H1 (cell line): ENCODE measurements around the gene RBM38. TPM values are rescaled to one million over a fixed set of nuclear protein-coding genes. Genes with fewer than 3 reads are reported as not detected.

Experiments used
- CTCF ChIA-PET: fragments of 300-600 bp; sonication (Branson Sonifier 250); formaldehyde crosslinking; loops from one replicate; lab custom pipeline; 2021; ENCODE audit not compliant: partially characterized antibody; lab: Charles Lee
- POLR2A ChIA-PET: fragments of 300-600 bp; sonication (Branson Sonifier 250); formaldehyde crosslinking; loops from one replicate; lab custom pipeline; 2021; ENCODE audit warnings: inconsistent platforms; ENCODE audit not compliant: partially characterized antibody; lab: Charles Lee
- DNase-seq, 2 experiments: peaks; one replicate each; pipeline versions ENCODE4 v3.0.0 to v3.0.0-alpha.2; 2010 to 2022; ENCODE audit warnings: low spot score in 2 of 2, low read depth in 1 of 2, mixed read lengths in 1 of 2
- FAIRE-seq: peaks from 2 replicates; lab custom pipeline; 2011; peaks lifted over from hg19 to GRCh38; lab: Jason Lieb, UNC
- H2AFZ ChIP-seq: 2 replicates; pipeline ENCODE4 v1.8.1; 2012; ENCODE audit warnings: low read length, inconsistent platforms
- H2AK5ac ChIP-seq: 2 replicates; pipeline ENCODE4 v1.6.1; 2013; ENCODE audit warnings: low read depth, low read length
- H2BK120ac ChIP-seq: replicated peaks from 2 replicates; pipeline ENCODE3; 2013; ENCODE audit warnings: low read depth, low read length, inconsistent platforms
- H2BK12ac ChIP-seq: 2 replicates; pipeline ENCODE4 v1.6.1; 2013; ENCODE audit warnings: low read depth, low read length
- H2BK15ac ChIP-seq: 2 replicates; pipeline ENCODE4 v1.6.1; 2013; ENCODE audit warnings: low read length
- H2BK20ac ChIP-seq: 2 replicates; pipeline ENCODE4 v1.6.1; 2013; ENCODE audit warnings: low read length
- H2BK5ac ChIP-seq: 2 replicates; pipeline ENCODE4 v1.6.1; 2013; ENCODE audit warnings: low read depth, low read length
- H3K14ac ChIP-seq: 2 replicates; pipeline ENCODE4 v1.6.1; 2013; ENCODE audit warnings: inconsistent platforms; ENCODE audit not compliant: insufficient read length
- H3K18ac ChIP-seq: 2 replicates; pipeline ENCODE4 v1.6.1; 2013; ENCODE audit warnings: low read length; ENCODE audit errors: extremely low read depth
- H3K23ac ChIP-seq: 2 replicates; pipeline ENCODE4 v1.6.1; 2013; ENCODE audit warnings: inconsistent platforms; ENCODE audit not compliant: insufficient read length
- H3K23me2 ChIP-seq: 2 replicates; pipeline ENCODE4 v1.6.1; 2013; ENCODE audit warnings: low read depth, low read length
- H3K27ac ChIP-seq: 2 replicates; pipeline ENCODE4 v1.6.1; 2011; ENCODE audit warnings: low read depth, low read length, inconsistent platforms
- H3K27me3 ChIP-seq, 4 experiments: replicated peaks in 1 of 4; 1 replicate in 1 of 4; 2 replicates in 3 of 4; pipeline versions ENCODE4 v1.6.1 to v1.8.1; 2011 to 2013; ENCODE audit warnings: low read length in 3 of 4, mild to moderate bottlenecking in 3 of 4, inconsistent platforms in 2 of 4, mixed read lengths in 2 of 4, moderate library complexity in 1 of 4; ENCODE audit not compliant: control insufficient read depth in 3 of 4, insufficient read depth in 3 of 4; ENCODE audit errors: extremely low read depth in 1 of 4
- H3K36me3 ChIP-seq, 4 experiments: 2 replicates each; pipeline versions ENCODE4 v1.6.1 to v1.8.1; 2011 to 2013; ENCODE audit warnings: mild to moderate bottlenecking in 4 of 4, low read length in 3 of 4, moderate library complexity in 2 of 4, control low read depth in 1 of 4, inconsistent platforms in 1 of 4; ENCODE audit not compliant: insufficient read depth in 4 of 4, control insufficient read depth in 2 of 4
- H3K4ac ChIP-seq: replicated peaks from 2 replicates; pipeline ENCODE3; 2013; ENCODE audit warnings: low read length, low read depth, mixed read lengths, inconsistent platforms; ENCODE audit not compliant: insufficient read length
- H3K4me1 ChIP-seq, 4 experiments: replicated peaks in 1 of 4; 1 replicate in 1 of 4; 2 replicates in 3 of 4; pipeline versions ENCODE4 v1.6.1 to v1.8.1; 2011 to 2013; ENCODE audit warnings: low read length in 3 of 4, inconsistent platforms in 2 of 4, mixed read lengths in 1 of 4; ENCODE audit not compliant: insufficient read depth in 4 of 4, control insufficient read depth in 3 of 4
- H3K4me2 ChIP-seq, 2 experiments: 2 replicates each; pipeline versions ENCODE4 v1.6.1 to v1.8.1; 2011 to 2013; ENCODE audit warnings: low read depth in 2 of 2, low read length in 2 of 2, control low read depth in 1 of 2, inconsistent platforms in 1 of 2, mild to moderate bottlenecking in 1 of 2; ENCODE audit not compliant: insufficient read depth in 1 of 2
- H3K4me3 ChIP-seq, 4 experiments: fragments of 200-600, 300-600 bp in 1 of 4; sonication (generic), shearing (Covaris generic), sonication (Bioruptor Twin) in 1 of 4; 2 replicates each; pipeline versions ENCODE4 v1.5.1 to v1.8.1; 2011 to 2016; ENCODE audit warnings: low read length in 4 of 4, low read depth in 3 of 4, control low read depth in 2 of 4, inconsistent platforms in 2 of 4, mild to moderate bottlenecking in 2 of 4, mixed read lengths in 1 of 4, moderate library complexity in 1 of 4; ENCODE audit not compliant: insufficient read depth in 2 of 4; ENCODE audit errors: extremely low read depth in 1 of 4
- H3K56ac ChIP-seq: replicated peaks from 2 replicates; pipeline ENCODE3; 2013; ENCODE audit warnings: low read depth, mild to moderate bottlenecking, mixed read lengths, low read length, inconsistent platforms; ENCODE audit not compliant: insufficient read length
- H3K79me1 ChIP-seq: 2 replicates; pipeline ENCODE4 v1.6.1; 2013; ENCODE audit warnings: low read depth, low read length, control low read depth
- H3K79me2 ChIP-seq, 2 experiments: 2 replicates each; pipeline versions ENCODE4 v1.6.1 to v1.8.1; 2012 to 2013; ENCODE audit warnings: low read length in 2 of 2, mild to moderate bottlenecking in 2 of 2, inconsistent platforms in 1 of 2; ENCODE audit not compliant: insufficient read depth in 2 of 2, control insufficient read depth in 1 of 2
- H3K9ac ChIP-seq, 4 experiments: replicated peaks in 1 of 4; 1 replicate in 1 of 4; 2 replicates in 3 of 4; pipeline versions ENCODE4 v1.6.1 to v1.8.1; 2011 to 2013; ENCODE audit warnings: low read depth in 3 of 4, low read length in 3 of 4, control low read depth in 2 of 4, mild to moderate bottlenecking in 2 of 4, moderate library complexity in 2 of 4, inconsistent platforms in 1 of 4; ENCODE audit errors: extremely low read depth in 1 of 4
- H3K9me3 ChIP-seq, 2 experiments: 2 replicates each; pipeline versions ENCODE4 v1.6.1 to v1.8.1; 2012 to 2013; ENCODE audit warnings: mild to moderate bottlenecking in 2 of 2, moderate library complexity in 2 of 2, control low read depth in 1 of 2, inconsistent platforms in 1 of 2, low read depth in 1 of 2, low read length in 1 of 2, mixed read lengths in 1 of 2; ENCODE audit not compliant: insufficient read depth in 2 of 2
- H4K20me1 ChIP-seq, 2 experiments: replicated peaks in 1 of 2; 2 replicates each; pipeline versions ENCODE3 to v1.8.1; 2011 to 2013; ENCODE audit warnings: inconsistent platforms in 2 of 2, low read length in 2 of 2, mild to moderate bottlenecking in 1 of 2; ENCODE audit not compliant: insufficient read depth in 2 of 2, control insufficient read depth in 1 of 2
- H4K5ac ChIP-seq: 2 replicates; pipeline ENCODE4 v1.6.1; 2013; ENCODE audit warnings: low read length, low read depth, mixed read lengths, inconsistent platforms; ENCODE audit not compliant: insufficient read length
- H4K8ac ChIP-seq: 2 replicates; pipeline ENCODE4 v1.8.0; 2013; ENCODE audit warnings: mild to moderate bottlenecking, moderate library complexity, low read length, inconsistent platforms; ENCODE audit not compliant: insufficient read depth; ENCODE audit errors: extremely low read depth
- H4K91ac ChIP-seq: replicated peaks from 2 replicates; pipeline ENCODE3; 2013; ENCODE audit warnings: low read length, mixed read lengths, inconsistent platforms; ENCODE audit not compliant: insufficient read length
- BRCA1 ChIP-seq: IDR thresholded peaks from 2 replicates; pipeline ENCODE4 v1.6.1; 2012; ENCODE audit warnings: low read depth, low read length, improper control_type of control experiment
- CEBPB ChIP-seq: IDR thresholded peaks from 2 replicates; pipeline ENCODE4 v1.6.1; 2012; ENCODE audit warnings: low read depth, low read length
- KDM4A ChIP-seq: IDR thresholded peaks from one replicate; pipeline ENCODE4 v1.7.1; 2012; ENCODE audit warnings: low read depth, mild to moderate bottlenecking, moderate library complexity, low read length, inconsistent platforms; ENCODE audit not compliant: severe bottlenecking
- MAFK ChIP-seq: IDR thresholded peaks from 2 replicates; pipeline ENCODE4 v1.6.1; 2012; ENCODE audit warnings: low read depth, mild to moderate bottlenecking, improper control_type of control experiment, low read length
- NANOG ChIP-seq: IDR thresholded peaks from 2 replicates; pipeline ENCODE4 v1.6.1; 2011; ENCODE audit warnings: low read length, low read depth, mild to moderate bottlenecking, inconsistent platforms; ENCODE audit not compliant: insufficient read depth, poor library complexity, severe bottlenecking
- PHF8 ChIP-seq: fragments of 200-600 bp; sonication (generic); conservative IDR thresholded peaks from 2 replicates; pipeline ENCODE4 v1.7.1; 2012; ENCODE audit warnings: low read depth, mild to moderate bottlenecking, inconsistent platforms, low read length, moderate library complexity
- RNF2 ChIP-seq: fragments of 200-900, 300-1000 bp; sonication (generic); IDR thresholded peaks from 2 replicates; pipeline ENCODE4 v1.7.1; 2016; ENCODE audit warnings: borderline replicate concordance, low read depth, mild to moderate bottlenecking, antibody characterized with exemption, low read length; ENCODE audit not compliant: poor library complexity, severe bottlenecking; ENCODE audit errors: missing control alignments
- SAP30 ChIP-seq: fragments of 300-600 bp; sonication (generic); IDR thresholded peaks from 2 replicates; pipeline ENCODE4 v1.7.1; 2012; ENCODE audit warnings: low read length, moderate library complexity, mild to moderate bottlenecking, inconsistent platforms; ENCODE audit not compliant: insufficient read depth, insufficient replicate concordance
- SP1 ChIP-seq: IDR thresholded peaks from 2 replicates; pipeline ENCODE4 v1.6.1; 2011; ENCODE audit warnings: low read depth, low read length
- TBP ChIP-seq: IDR thresholded peaks from 2 replicates; pipeline ENCODE4 v1.6.1; 2011; ENCODE audit warnings: low read depth, low read length, improper control_type of control experiment
- whole genome bisulfite sequencing, 2 experiments: shearing (Covaris generic) in 1 of 2; methylation state at CpG; one replicate each; pipeline versions ENCODE4 v1.1.6 to v1.1.7; 2013 to 2015; ENCODE audit warnings: low lambda C conversion rate in 2 of 2, mixed read lengths in 2 of 2, inconsistent platforms in 1 of 2, low coverage in 1 of 2, missing lambda C conversion rate in 1 of 2; ENCODE audit not compliant: insufficient replicate concordance in 2 of 2, insufficient coverage in 1 of 2, insufficient read length in 1 of 2; ENCODE audit errors: extremely low coverage in 1 of 2, missing lambda C conversion rate in 1 of 2; 5-methylcytosine and 5-hydroxymethylcytosine counted together
- polyA plus RNA-seq, 7 experiments: library from polyadenylated mRNA; depleted of rRNA in 3 of 7; stranded (reverse) in 5 of 7; unstranded in 2 of 7; fragments of >200 nt in 5 of 7; fragments of 200-250 nt in 2 of 7; gene quantifications; 1 replicate in 5 of 7; 2 replicates in 1 of 7; 4 replicates in 1 of 7; pipeline versions ENCODE4 v1.2.1 to v1.2.3, GENCODE V29; 2011 to 2013; ENCODE audit warnings: missing spikeins in 2 of 7, mixed read lengths in 2 of 7
- total RNA-seq: library from RNA; stranded (reverse); fragmentation: NEBNext Ultra II Directional; extraction: Animal tissue kit (Norgen Biotek cat#: 25700); gene quantifications from 2 replicates; pipeline ENCODE4 v1.2.1, GENCODE V29; 2021
- TF ChIP-seq, protein P1 (sequence below): IDR thresholded peaks from 2 replicates; pipeline ENCODE4 v1.6.1; 2012; ENCODE audit warnings: inconsistent platforms
- TF ChIP-seq, protein P2 (sequence below): IDR thresholded peaks from 2 replicates; pipeline ENCODE4 v1.6.1; 2012; ENCODE audit warnings: low read length, inconsistent platforms

The RBM38 gene
- total and polyA plus RNA-seq, 2 of the 8 experiments (the other 6 are each of a cell fraction or from before 2014, with no cell fraction given), result 57.7 to 109 TPM

DNA sequence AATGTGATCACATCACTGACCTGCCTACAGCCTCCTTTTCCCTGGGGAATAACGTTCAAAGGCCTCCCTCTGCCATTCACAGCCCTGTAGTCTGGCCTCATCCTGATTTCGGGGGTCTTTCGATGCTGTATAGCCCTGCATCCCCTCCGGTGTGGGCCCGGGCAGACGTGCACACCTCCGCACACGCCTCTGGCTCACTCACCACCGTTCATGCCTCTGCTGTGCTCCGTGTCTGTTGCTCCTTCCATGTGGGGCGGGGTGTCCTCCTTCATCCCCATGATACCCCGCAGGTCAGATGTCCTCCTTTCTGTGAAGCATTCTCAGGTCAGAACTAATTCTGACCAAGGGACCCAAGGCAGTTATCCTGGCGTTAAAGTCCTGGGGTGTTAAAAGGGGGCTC is 13.8 kb upstream of the RBM38 start:
- no peak overlapping the region for H3K23ac ChIP-seq
- H3K4me3 ChIP-seq, result no peak overlapping the region
- H2BK15ac ChIP-seq, result no peak overlapping the region
- peaks cover 12 to 43% (median 36%) of the 10 kb centered on the region in 4 experiments; a peak in 6 of 8 replicates for H3K36me3 ChIP-seq
- no peak for FAIRE-seq
- no peak overlapping the region for H4K5ac ChIP-seq
- no peak overlapping the region for H2BK120ac ChIP-seq
- H2AFZ ChIP-seq, result no peak overlapping the region
- H2AK5ac ChIP-seq, result no peak overlapping the region
- no peak overlapping the region for H3K4ac ChIP-seq
- ChIA-PET CTCF (interaction anchor here (1.2 to 1.7 kb wide), 2 partner anchors 10 to 150 kb away, joined by 3 to 4 read pairs; no protein-coding TSS in a partner anchor), POLR2A (no interaction called here)
- H4K20me1 ChIP-seq, result peaks cover 2 to 4% of the 10 kb centered on the region in 2 experiments
- no peak overlapping the region for H3K4me2 ChIP-seq
- H4K91ac ChIP-seq, result no peak overlapping the region
- H3K18ac ChIP-seq, result no peak overlapping the region
- DNase-seq, result no peak
- H2BK5ac ChIP-seq, result no peak overlapping the region
- no peak overlapping the region for H3K27ac ChIP-seq
- no peak overlapping the region for H2BK20ac ChIP-seq
- no peak overlapping the region for H3K14ac ChIP-seq
- no peak overlapping the region for H4K8ac ChIP-seq
- H2BK12ac ChIP-seq, result no peak overlapping the region
- peaks cover 0 to 10% (median 3%) of the 10 kb centered on the region in 4 experiments; a peak in 3 of 7 replicates for H3K4me1 ChIP-seq
- H3K79me1 ChIP-seq, result peaks cover 3% of the 10 kb centered on the region; the same call in 1 of the 2 replicates
- WGBS, 2 experiments, result 78% methylated on average over 13 of the region's 13 CpGs; no CpG with 5 or more reads in 1 of the 2 experiments
- H3K56ac ChIP-seq, result no peak overlapping the region
- no peaks in the 10 kb centered on the region for H3K27me3 ChIP-seq
- no peaks in the 10 kb centered on the region for H3K23me2 ChIP-seq
- H3K79me2 ChIP-seq, result no peaks in the 10 kb centered on the region
- H3K9me3 ChIP-seq, result no peaks in the 10 kb centered on the region
- no peak overlapping the region for H3K9ac ChIP-seq
- TF ChIP-seq, protein P1, sequence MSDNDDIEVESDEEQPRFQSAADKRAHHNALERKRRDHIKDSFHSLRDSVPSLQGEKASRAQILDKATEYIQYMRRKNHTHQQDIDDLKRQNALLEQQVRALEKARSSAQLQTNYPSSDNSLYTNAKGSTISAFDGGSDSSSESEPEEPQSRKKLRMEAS, result no peak
- TF ChIP-seq NANOG (no peak), SAP30 (no peak), BRCA1 (no peak), CEBPB (no peak), SP1 (no peak), RNF2 (no peak), MAFK (no peak), PHF8 (no peak), TBP (no peak), KDM4A (no peak)
- TF ChIP-seq, protein P2, sequence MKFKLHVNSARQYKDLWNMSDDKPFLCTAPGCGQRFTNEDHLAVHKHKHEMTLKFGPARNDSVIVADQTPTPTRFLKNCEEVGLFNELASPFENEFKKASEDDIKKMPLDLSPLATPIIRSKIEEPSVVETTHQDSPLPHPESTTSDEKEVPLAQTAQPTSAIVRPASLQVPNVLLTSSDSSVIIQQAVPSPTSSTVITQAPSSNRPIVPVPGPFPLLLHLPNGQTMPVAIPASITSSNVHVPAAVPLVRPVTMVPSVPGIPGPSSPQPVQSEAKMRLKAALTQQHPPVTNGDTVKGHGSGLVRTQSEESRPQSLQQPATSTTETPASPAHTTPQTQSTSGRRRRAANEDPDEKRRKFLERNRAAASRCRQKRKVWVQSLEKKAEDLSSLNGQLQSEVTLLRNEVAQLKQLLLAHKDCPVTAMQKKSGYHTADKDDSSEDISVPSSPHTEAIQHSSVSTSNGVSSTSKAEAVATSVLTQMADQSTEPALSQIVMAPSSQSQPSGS, result no peak
